Effector memory CD8-positive, alpha-beta T cell (primary cell): ENCODE measurements around the gene HK2.
"Not testable (repeated sequence)": the region's sequence is repeated elsewhere in the genome, so short reads cannot be mapped to it uniquely, and the experiment has no call there.

ENCODE experiments used
- ATAC-seq: fragments of 150-1000 bp; cut with Tn5 transposase; replicated peaks from 2 replicates; pipeline ENCODE4 v1.10.0; 2021; ENCODE audit warnings: mild to moderate bottlenecking, moderate library complexity
- DNase-seq, 3 experiments: peaks; one replicate each; pipeline ENCODE4 v3.0.0; 2021
- H3K27ac Mint-ChIP-seq, 2 donors: one replicate each; pipeline ENCODE4 v1.8.0; 2022; ENCODE audit warnings: mild to moderate bottlenecking in 2 of 2, mixed read lengths in 2 of 2, moderate library complexity in 2 of 2
- H3K27me3 Mint-ChIP-seq, 2 donors: one replicate each; pipeline ENCODE4 v1.8.0; 2022; ENCODE audit warnings: mixed read lengths in 2 of 2
- H3K36me3 Mint-ChIP-seq: one replicate; pipeline ENCODE4 v1.8.0; 2022; ENCODE audit warnings: mild to moderate bottlenecking, moderate library complexity, mixed read lengths; ENCODE audit not compliant: insufficient read depth
- H3K4me1 Mint-ChIP-seq, 2 donors: one replicate each; pipeline ENCODE4 v1.8.0; 2022; ENCODE audit warnings: low read depth in 2 of 2, mixed read lengths in 2 of 2
- H3K4me3 Mint-ChIP-seq, 2 donors: one replicate each; pipeline ENCODE4 v1.8.0; 2022; ENCODE audit warnings: mild to moderate bottlenecking in 2 of 2, mixed read lengths in 2 of 2, moderate library complexity in 2 of 2
- H3K9me3 Mint-ChIP-seq, 2 donors: one replicate each; pipeline ENCODE4 v1.8.0; 2022; ENCODE audit warnings: mixed read lengths in 2 of 2

Gene HK2

GRCh38 chr2:74843899-74844298 lies 10.0 kb downstream of the HK2 start:
- no peaks in the 10 kb centered on the region for H3K36me3 Mint-ChIP-seq
- peaks cover 9 to 16% of the 10 kb centered on the region in 2 donors for H3K27me3 Mint-ChIP-seq
- H3K27ac Mint-ChIP-seq = peak overlapping the region; percentile 30 to 89
- no peaks in the 10 kb centered on the region for H3K9me3 Mint-ChIP-seq
- peaks cover 13 to 31% of the 10 kb centered on the region in 2 donors for H3K4me1 Mint-ChIP-seq
- ATAC-seq (peak; percentile 46), DNase-seq (no peak)
- peak overlapping the region; percentile 64 to 71 for H3K4me3 Mint-ChIP-seq

- DNase-seq (no peak), ATAC-seq (no peak)
- H3K4me3 Mint-ChIP-seq = no peak overlapping the region
- peaks cover 21 to 39% of the 10 kb centered on the region in 2 donors for H3K4me1 Mint-ChIP-seq
- no peak overlapping the region for H3K27ac Mint-ChIP-seq
- no peaks in the 10 kb centered on the region for H3K36me3 Mint-ChIP-seq
- no peaks in the 10 kb centered on the region for H3K9me3 Mint-ChIP-seq
- peaks cover 9 to 16% of the 10 kb centered on the region in 2 donors for H3K27me3 Mint-ChIP-seq
These were observed 10.8 kb downstream of the HK2 start for GRCh38 chr2:74844752-74845151.

GRCh38 chr2:74845217-74845751 lies 11.4 kb downstream of the HK2 start:
- no peak for DNase-seq
- H3K27ac Mint-ChIP-seq = peak overlapping the region in 1 of 2 donors; percentile 49
- H3K9me3 Mint-ChIP-seq = no peaks in the 10 kb centered on the region
- peak overlapping the region in 1 of 2 donors; percentile 21 for H3K4me3 Mint-ChIP-seq
- H3K27me3 Mint-ChIP-seq = peaks cover 9 to 16% of the 10 kb centered on the region in 2 donors
- ATAC-seq = no peak
- H3K36me3 Mint-ChIP-seq = no peaks in the 10 kb centered on the region
- H3K4me1 Mint-ChIP-seq = peaks cover 26 to 45% of the 10 kb centered on the region in 2 donors

GRCh38 chr2:74845991-74846390 lies 12.1 kb downstream of the HK2 start:
- Mint-ChIP-seq H3K4me1 (peaks cover 28 to 47% of the 10 kb centered on the region in 2 donors), H3K9me3 (no peaks in the 10 kb centered on the region), H3K27me3 (peaks cover 9 to 14% of the 10 kb centered on the region in 2 donors), H3K36me3 (no peaks in the 10 kb centered on the region), H3K4me3 (no peak overlapping the region), H3K27ac (no peak overlapping the region)
- DNase-seq = no peak
- no peak for ATAC-seq

GRCh38 chr2:74846481-74846880 lies 12.6 kb downstream of the HK2 start:
- no peak for DNase-seq
- Mint-ChIP-seq H3K36me3 (no peaks in the 10 kb centered on the region), H3K4me3 (no peak overlapping the region), H3K4me1 (peaks cover 29 to 45% of the 10 kb centered on the region in 2 donors), H3K27me3 (peaks cover 5 to 9% of the 10 kb centered on the region in 2 donors), H3K27ac (no peak overlapping the region), H3K9me3 (no peaks in the 10 kb centered on the region)
- ATAC-seq = no peak

- H3K9me3 Mint-ChIP-seq = no peaks in the 10 kb centered on the region
- H3K36me3 Mint-ChIP-seq = no peaks in the 10 kb centered on the region
- no peak overlapping the region for H3K27ac Mint-ChIP-seq
- DNase-seq (no peak), ATAC-seq (no peak)
- H3K4me1 Mint-ChIP-seq = peaks cover 29 to 42% of the 10 kb centered on the region in 2 donors
- peaks cover 0 to 6% of the 10 kb centered on the region in 2 donors for H3K27me3 Mint-ChIP-seq
- no peak overlapping the region for H3K4me3 Mint-ChIP-seq
These were observed 13.3 kb downstream of the HK2 start for GRCh38 chr2:74847070-74847858.

GRCh38 chr2:74849228-74849892 lies 15.4 kb downstream of the HK2 start:
- Mint-ChIP-seq H3K4me3 (peak overlapping the region; percentile 75 to 77), H3K9me3 (no peaks in the 10 kb centered on the region), H3K27ac (peak overlapping the region; percentile 94 to 96), H3K4me1 (peaks cover 20 to 34% of the 10 kb centered on the region in 2 donors), H3K27me3 (no peaks in the 10 kb centered on the region), H3K36me3 (peaks cover 3% of the 10 kb centered on the region)
- ATAC-seq (peak; percentile 81), DNase-seq (peak; percentile 19 to 32 (median 22))

GRCh38 chr2:74850496-74851190 lies 16.7 kb downstream of the HK2 start:
- Mint-ChIP-seq H3K27ac (peak overlapping the region; percentile 94 to 96), H3K9me3 (no peaks in the 10 kb centered on the region), H3K4me1 (peaks cover 18 to 28% of the 10 kb centered on the region in 2 donors), H3K4me3 (peak overlapping the region in 1 of 2 donors; percentile 21), H3K27me3 (no peaks in the 10 kb centered on the region), H3K36me3 (peaks cover 3% of the 10 kb centered on the region)
- DNase-seq = no peak
- no peak for ATAC-seq

GRCh38 chr2:74851191-74851566 lies 17.3 kb downstream of the HK2 start:
- ATAC-seq = no peak
- peaks cover 18 to 26% of the 10 kb centered on the region in 2 donors for H3K4me1 Mint-ChIP-seq
- H3K9me3 Mint-ChIP-seq = no peaks in the 10 kb centered on the region
- H3K27me3 Mint-ChIP-seq = no peaks in the 10 kb centered on the region
- peaks cover 3% of the 10 kb centered on the region for H3K36me3 Mint-ChIP-seq
- no peak overlapping the region for H3K4me3 Mint-ChIP-seq
- peak overlapping the region; percentile 94 to 96 for H3K27ac Mint-ChIP-seq
- DNase-seq = no peak

- not testable (repeated sequence) for H3K9me3 Mint-ChIP-seq, H3K36me3 Mint-ChIP-seq, H3K27me3 Mint-ChIP-seq, ATAC-seq, H3K4me3 Mint-ChIP-seq, H3K27ac Mint-ChIP-seq, DNase-seq
- peaks cover 18 to 23% of the 10 kb centered on the region in 2 donors for H3K4me1 Mint-ChIP-seq
These were observed 19.4 kb downstream of the HK2 start for GRCh38 chr2:74853360-74853759.

GRCh38 chr2:74854401-74854800 lies 20.5 kb downstream of the HK2 start:
- ATAC-seq = no peak

GRCh38 chr2:74855114-74855707 lies 21.3 kb downstream of the HK2 start:
- not testable (repeated sequence) for H3K9me3 Mint-ChIP-seq, H3K36me3 Mint-ChIP-seq, H3K27me3 Mint-ChIP-seq, H3K27ac Mint-ChIP-seq, ATAC-seq, H3K4me3 Mint-ChIP-seq, DNase-seq, H3K4me1 Mint-ChIP-seq

More at GRCh38 chr2:74854401-74854800, 20.5 kb downstream of the HK2 start:
- Mint-ChIP-seq H3K4me3 (no peak overlapping the region), H3K9me3 (no peaks in the 10 kb centered on the region), H3K4me1 (peaks cover 11 to 13% of the 10 kb centered on the region in 2 donors), H3K27me3 (no peaks in the 10 kb centered on the region), H3K36me3 (peaks cover 6% of the 10 kb centered on the region), H3K27ac (no peak overlapping the region)
- no peak for DNase-seq

- peaks cover 6% of the 10 kb centered on the region for H3K36me3 Mint-ChIP-seq
- H3K4me3 Mint-ChIP-seq = no peak overlapping the region
- DNase-seq (no peak), ATAC-seq (no peak)
- H3K27ac Mint-ChIP-seq = no peak overlapping the region
- no peaks in the 10 kb centered on the region for H3K9me3 Mint-ChIP-seq
- no peaks in the 10 kb centered on the region for H3K27me3 Mint-ChIP-seq
- peaks cover 0 to under 1% of the 10 kb centered on the region in 2 donors for H3K4me1 Mint-ChIP-seq
These were observed 22.2 kb downstream of the HK2 start for GRCh38 chr2:74856004-74856578.
